PC-3 (cell line): Measurements from ENCODE around the gene OR5K4. TPM values are rescaled to one million over a fixed set of nuclear protein-coding genes. Genes with fewer than 3 reads are reported as not detected.

ENCODE experiments used
- ATAC-seq: fragments of 200-7000 bp; cut with Tn5 transposase; 2 replicates; pipeline ENCODE4 v1.9.1; 2020; ENCODE audit warnings: mild to moderate bottlenecking, moderate library complexity
- BruUV-seq: library from RNA; stranded (reverse); fragments of 400-500 nt; replicated peaks from 2 replicates; lab custom pipeline; 2021; lab: Mats Ljungman, UMichigan
- CTCF ChIA-PET: fragments of 300-600 bp; sonication (Branson Sonifier 250); formaldehyde crosslinking; loops from one replicate; lab custom pipeline; 2022; ENCODE audit warnings: antibody characterized with exemption; lab: Charles Lee
- POLR2A ChIA-PET: fragments of 300-600 bp; sonication (Branson Sonifier 250); formaldehyde crosslinking; loops from one replicate; lab custom pipeline; 2022; ENCODE audit warnings: antibody characterized with exemption; ENCODE audit not compliant: unreplicated experiment; lab: Charles Lee
- DNase-seq: peaks from one replicate; pipeline ENCODE4 v3.0.0-alpha.2; 2015
- H2AFZ ChIP-seq: fragments of 300-600 bp; sonication (generic); 2 replicates; pipeline ENCODE4 v1.6.0; 2016; ENCODE audit warnings: antibody characterized with exemption, low read length
- H3F3A ChIP-seq: fragments of 300-600 bp; sonication (generic); one replicate; pipeline ENCODE4 v1.6.0; 2017; ENCODE audit warnings: antibody characterized with exemption, low read length, control low read depth, mild to moderate bottlenecking; ENCODE audit not compliant: unreplicated experiment
- H3K27ac ChIP-seq: fragments of 300-600 bp; sonication (generic); 2 replicates; pipeline ENCODE4 v1.5.1; 2016; ENCODE audit warnings: mild to moderate bottlenecking, low read length
- H3K27me3 ChIP-seq: fragments of 300-600 bp; sonication (generic); 2 replicates; pipeline ENCODE4 v1.6.1; 2016; ENCODE audit warnings: low read length, mixed read lengths
- H3K36me3 ChIP-seq: fragments of 300-600 bp; sonication (generic); 2 replicates; pipeline ENCODE4 v1.6.1; 2016; ENCODE audit warnings: low read depth, mixed run types, low read length, mixed read lengths
- H3K4me1 ChIP-seq: fragments of 300-600 bp; sonication (generic); 2 replicates; pipeline ENCODE4 v1.5.1; 2016; ENCODE audit warnings: low read length; ENCODE audit not compliant: insufficient read depth
- H3K4me2 ChIP-seq: fragments of 300-600 bp; sonication (generic); 2 replicates; pipeline ENCODE4 v1.6.0; 2016; ENCODE audit warnings: low read length
- H3K4me3 ChIP-seq: fragments of 300-600 bp; sonication (generic); 2 replicates; pipeline ENCODE4 v1.5.1; 2016; ENCODE audit warnings: mild to moderate bottlenecking, low read length, mixed read lengths
- H3K79me2 ChIP-seq: fragments of 300-600 bp; sonication (generic); 2 replicates; pipeline ENCODE4 v1.6.1; 2017; ENCODE audit warnings: low read length, mixed read lengths
- H3K9ac ChIP-seq: fragments of 300-600 bp; sonication (generic); 2 replicates; pipeline ENCODE4 v1.6.0; 2016; ENCODE audit warnings: mild to moderate bottlenecking, low read length
- H3K9me2 ChIP-seq: fragments of 300-600 bp; sonication (generic); replicated peaks from 2 replicates; pipeline ENCODE4 v1.6.1; 2016; ENCODE audit warnings: mixed run types, low read length, mixed read lengths
- H3K9me3 ChIP-seq: fragments of 300-600 bp; sonication (generic); 2 replicates; pipeline ENCODE4 v1.6.1; 2016; ENCODE audit warnings: low read length, mixed read lengths
- H4K20me1 ChIP-seq: fragments of 300-600 bp; sonication (generic); 2 replicates; pipeline ENCODE4 v1.6.1; 2016; ENCODE audit warnings: low read length, mixed read lengths
- EZH2 ChIP-seq: fragments of 300-600 bp; sonication (generic); IDR thresholded peaks from one replicate; pipeline ENCODE4 v1.6.1; 2017; ENCODE audit warnings: antibody characterized with exemption, mild to moderate bottlenecking, low read length; ENCODE audit not compliant: unreplicated experiment
- EZH2phosphoT487 ChIP-seq: fragments of 300-600 bp; sonication (generic); IDR thresholded peaks from 2 replicates; pipeline ENCODE4 v1.6.1; 2018; ENCODE audit warnings: mild to moderate bottlenecking, antibody characterized with exemption, low read length, borderline replicate concordance
- intact Hi-C: fragments of 100-400 bp; cut with micrococcal nuclease; formaldehyde crosslinking; loops from 2 replicates; pipeline ENCODE4 v1.9.0; 2023
- total RNA-seq: library from RNA; depleted of rRNA; stranded (reverse); fragments of >200 nt; gene quantifications from 2 replicates; pipeline ENCODE4 v1.2.3, GENCODE V29; 2014
- TF ChIP-seq, protein P1 (sequence below): fragments of 300-600 bp; sonication (generic); conservative IDR thresholded peaks from 2 replicates; pipeline ENCODE4 v1.5.1; 2017; ENCODE audit warnings: antibody characterized with exemption, low read depth, mild to moderate bottlenecking, low read length

OR5K4 gene
- total RNA-seq, 1 experiment from 2014 or later, result not detected

DNA sequence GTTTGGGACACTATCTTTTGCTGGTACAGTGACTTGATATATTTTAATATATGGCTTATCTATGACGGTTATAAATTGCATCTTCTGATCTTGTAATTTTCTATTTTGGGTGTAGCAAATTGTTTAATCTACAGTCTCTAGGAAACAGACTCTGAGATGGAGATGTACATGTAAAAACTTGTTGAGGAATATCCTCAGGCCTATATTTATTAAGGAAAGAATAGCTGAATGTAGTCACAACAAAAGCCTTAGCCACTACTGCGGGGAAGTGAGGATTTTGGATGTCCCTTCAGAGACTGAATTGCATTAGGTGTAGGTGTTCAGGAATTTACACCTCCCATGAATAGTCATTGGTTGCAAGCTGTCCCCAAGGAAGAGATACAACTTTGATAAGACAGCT lies 23.0 kb downstream of the OR5K4 start:
- Histone ChIP-seq H3K9me3 (no peaks in the 10 kb centered on the region), H4K20me1 (no peaks in the 10 kb centered on the region), H3K9ac (no peak overlapping the region), H3K36me3 (no peaks in the 10 kb centered on the region), H3K27ac (no peak overlapping the region), H2AFZ (no peak overlapping the region), H3K27me3 (peaks cover 19% of the 10 kb centered on the region), H3F3A (no peaks in the 10 kb centered on the region), H3K79me2 (no peaks in the 10 kb centered on the region), H3K4me1 (no peaks in the 10 kb centered on the region), H3K4me3 (no peak overlapping the region), H3K9me2 (no peaks in the 10 kb centered on the region), H3K4me2 (no peak overlapping the region)
- ChIA-PET CTCF (no interaction called here), POLR2A (interaction anchor here (0.6 kb wide), 1 partner anchor 69 kb away, joined by 3 read pairs; no protein-coding TSS in a partner anchor)
- ATAC-seq (no peak), DNase-seq (no peak)
- intact Hi-C loops, result no loop called here
- TF ChIP-seq EZH2 (no peak), EZH2phosphoT487 (no peak)
- TF ChIP-seq, protein P1, sequence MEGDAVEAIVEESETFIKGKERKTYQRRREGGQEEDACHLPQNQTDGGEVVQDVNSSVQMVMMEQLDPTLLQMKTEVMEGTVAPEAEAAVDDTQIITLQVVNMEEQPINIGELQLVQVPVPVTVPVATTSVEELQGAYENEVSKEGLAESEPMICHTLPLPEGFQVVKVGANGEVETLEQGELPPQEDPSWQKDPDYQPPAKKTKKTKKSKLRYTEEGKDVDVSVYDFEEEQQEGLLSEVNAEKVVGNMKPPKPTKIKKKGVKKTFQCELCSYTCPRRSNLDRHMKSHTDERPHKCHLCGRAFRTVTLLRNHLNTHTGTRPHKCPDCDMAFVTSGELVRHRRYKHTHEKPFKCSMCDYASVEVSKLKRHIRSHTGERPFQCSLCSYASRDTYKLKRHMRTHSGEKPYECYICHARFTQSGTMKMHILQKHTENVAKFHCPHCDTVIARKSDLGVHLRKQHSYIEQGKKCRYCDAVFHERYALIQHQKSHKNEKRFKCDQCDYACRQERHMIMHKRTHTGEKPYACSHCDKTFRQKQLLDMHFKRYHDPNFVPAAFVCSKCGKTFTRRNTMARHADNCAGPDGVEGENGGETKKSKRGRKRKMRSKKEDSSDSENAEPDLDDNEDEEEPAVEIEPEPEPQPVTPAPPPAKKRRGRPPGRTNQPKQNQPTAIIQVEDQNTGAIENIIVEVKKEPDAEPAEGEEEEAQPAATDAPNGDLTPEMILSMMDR, result no peak
- BruUV-seq, result no TSS peak

DNA sequence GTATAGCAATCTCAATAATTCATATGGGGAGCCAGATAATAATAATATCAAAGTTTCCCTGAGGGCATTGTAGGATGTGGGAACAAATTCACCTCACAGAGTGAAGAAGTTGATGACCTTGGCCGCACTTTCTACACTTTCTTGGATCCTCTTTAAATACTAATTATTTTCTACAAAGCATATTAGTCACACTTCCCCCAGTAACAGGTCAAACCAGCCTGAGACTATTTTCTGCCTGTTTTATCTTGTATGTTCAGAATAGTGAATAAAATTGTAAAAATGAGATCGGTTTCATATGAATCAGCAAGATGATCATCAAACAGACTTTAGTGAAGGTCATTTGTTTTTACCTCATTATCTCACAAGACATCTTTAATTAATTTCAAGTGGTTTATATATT lies 34.5 kb downstream of the OR5K4 start:
- H3K4me2 ChIP-seq, result no peak overlapping the region
- H3K9me2 ChIP-seq, result no peaks in the 10 kb centered on the region
- no peak for ATAC-seq

DNA sequence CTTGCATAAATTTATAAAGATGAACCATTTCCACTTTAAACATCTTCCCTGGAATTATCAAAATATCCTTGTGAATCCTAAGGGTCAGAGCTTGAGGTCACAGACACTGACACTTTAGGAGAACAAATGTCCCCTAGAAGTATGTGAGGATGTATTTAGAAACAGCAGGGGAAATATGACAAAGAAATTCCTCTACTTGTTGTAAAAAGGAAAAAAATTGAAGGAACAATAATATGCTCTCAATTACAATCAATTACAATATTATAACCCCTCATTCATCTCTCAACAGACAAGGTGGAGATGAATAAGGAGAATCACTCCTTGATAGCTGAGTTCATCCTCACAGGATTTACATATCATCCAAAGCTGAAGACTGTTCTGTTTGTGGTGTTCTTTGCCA lies 36.7 kb downstream of the OR5K4 start, which contains the start of gene OR5K3:
Gene OR5K3 (plus strand): TSS at position 301 of the 400 bp plus-strand sequence. CDS start 0 bp downstream, at position 301.
- POLR2A ChIA-PET, result no interaction called here
- no peaks in the 10 kb centered on the region for H3F3A ChIP-seq
- no peak within 1 kb of the TSS for H3K27ac ChIP-seq
- intact Hi-C loops, result no loop called here
- no peak for ATAC-seq
- no peak within 1 kb of the TSS for H3K4me3 ChIP-seq
- H3K4me1 ChIP-seq, result no peaks in the 10 kb centered on the region
- H3K9me3 ChIP-seq, result no peaks in the 10 kb centered on the region
- no peaks in the 10 kb centered on the region for H3K9me2 ChIP-seq
- H3K36me3 ChIP-seq, result no peaks in the 10 kb centered on the region
- no peaks in the 10 kb centered on the region for H4K20me1 ChIP-seq
- DNase-seq, result no peak
- no peaks in the 10 kb centered on the region for H3K79me2 ChIP-seq
- no peak within 1 kb of the TSS for H2AFZ ChIP-seq
- CTCF ChIA-PET, result no interaction called here
- H3K27me3 ChIP-seq, result peaks cover 45% of the 10 kb centered on the region
- BruUV-seq, result no TSS peak
- no peak within 1 kb of the TSS for H3K9ac ChIP-seq
- TF ChIP-seq EZH2phosphoT487, result no peak
- TF ChIP-seq, protein P1, result no peak
- no peak for TF ChIP-seq EZH2
- no peak within 1 kb of the TSS for H3K4me2 ChIP-seq

More for the DNA sequence above, 34.5 kb downstream of the OR5K4 start:
- CTCF ChIA-PET, result no interaction called here
- Histone ChIP-seq H3K27ac (no peak overlapping the region), H3K9me3 (no peaks in the 10 kb centered on the region), H3F3A (no peaks in the 10 kb centered on the region), H3K4me3 (no peak overlapping the region), H3K9ac (no peak overlapping the region), H4K20me1 (no peaks in the 10 kb centered on the region), H2AFZ (no peak overlapping the region), H3K79me2 (no peaks in the 10 kb centered on the region), H3K27me3 (peaks cover 52% of the 10 kb centered on the region), H3K36me3 (no peaks in the 10 kb centered on the region), H3K4me1 (no peaks in the 10 kb centered on the region)
- no TSS peak for BruUV-seq
- intact Hi-C loops, result no loop called here
- DNase-seq, result no peak
- POLR2A ChIA-PET, result no interaction called here
- TF ChIP-seq EZH2phosphoT487, result no peak
- TF ChIP-seq EZH2, result no peak
- TF ChIP-seq, protein P1, result no peak
